HepG2 (cell line): ENCODE data around the gene WNT9A. TPM values are rescaled to one million over a fixed set of nuclear protein-coding genes. Genes with fewer than 3 reads are reported as not detected.

ENCODE experiments used
- CEBPG ChIP-seq: IDR thresholded peaks from 2 replicates; pipeline ENCODE4 v1.6.1; 2016
- GMEB1 ChIP-seq: sonication (generic); formaldehyde crosslinking; IDR thresholded peaks from 2 replicates; pipeline ENCODE4 v1.5.1; 2020; ENCODE audit warnings: missing genetic modification reagents, mild to moderate bottlenecking, borderline replicate concordance
- PAXIP1 ChIP-seq: sonication (generic); formaldehyde crosslinking; conservative IDR thresholded peaks from 2 replicates; pipeline ENCODE4 v1.4.0; 2020; ENCODE audit warnings: mild to moderate bottlenecking, missing genetic modification reagents, moderate library complexity
- STAG1 ChIP-seq: sonication (generic); formaldehyde crosslinking; IDR thresholded peaks from 2 replicates; pipeline ENCODE4 v1.4.0; 2020; ENCODE audit warnings: missing genetic modification reagents
- ZNF563 ChIP-seq: sonication (generic); formaldehyde crosslinking; IDR thresholded peaks from 2 replicates; pipeline ENCODE4 v1.8.0; 2022; ENCODE audit warnings: mild to moderate bottlenecking, moderate library complexity, missing genetic modification reagents
- ZNF678 ChIP-seq: sonication (generic); formaldehyde crosslinking; IDR thresholded peaks from 2 replicates; pipeline ENCODE4 v1.4.0; 2020; ENCODE audit warnings: mild to moderate bottlenecking, missing genetic modification reagents
- ZNF772 ChIP-seq: sonication (generic); formaldehyde crosslinking; IDR thresholded peaks from 2 replicates; pipeline ENCODE4 v1.5.0; 2020; ENCODE audit warnings: mild to moderate bottlenecking, missing genetic modification reagents
- polyA plus RNA-seq, 8 experiments: library from polyadenylated mRNA; depleted of rRNA in 3 of 8; stranded (reverse) in 7 of 8; unstranded in 1 of 8; fragments of >200 nt; fragmentation: Illumina TruSeq in 4 of 8; extraction: Trizol in 4 of 8; gene quantifications; 2 replicates each; pipeline versions ENCODE4 v1.2.1 to v1.2.3, GENCODE V29; 2011 to 2016; ENCODE audit warnings: low read depth in 4 of 8, missing spikeins in 1 of 8, mixed read lengths in 1 of 8; ENCODE audit not compliant: insufficient read depth in 1 of 8
- total RNA-seq, 5 experiments: library from RNA; depleted of rRNA; stranded (reverse); fragments of >200 nt; fragmentation: Illumina TruSeq; extraction: Trizol; gene quantifications; 2 replicates each; pipeline ENCODE4 v1.2.3, GENCODE V29; 2016; ENCODE audit warnings: low read depth in 1 of 5

WNT9A gene
- total and polyA plus RNA-seq, 2 of the 13 experiments (the other 11 are each of a cell fraction or from before 2014, with no cell fraction given), result 0.04 TPM; not detected in 1

- TF ChIP-seq ZNF772 (no peak), CEBPG (no peak), ZNF563 (no peak), PAXIP1 (CRISPR knock-in tag) (no peak), STAG1 (no peak), GMEB1 (CRISPR knock-in tag) (no peak), ZNF678 (CRISPR knock-in tag) (no peak)
Measured at GRCh38 chr1:227940791-227941241, 6.9 kb downstream of the WNT9A start (continued).
